Nephron progenitor cell (in vitro differentiated cells): Measurements from ENCODE around the gene CDIPT.

Source experiments
- DNase-seq: peaks from one replicate; pipeline ENCODE4 v3.0.0; 2021
- H3K27ac Mint-ChIP-seq: 2 replicates; pipeline ENCODE4 v1.8.0; 2021; ENCODE audit warnings: mild to moderate bottlenecking, moderate library complexity, mixed read lengths
- H3K27me3 Mint-ChIP-seq: 2 replicates; pipeline ENCODE4 v1.8.0; 2021; ENCODE audit warnings: mild to moderate bottlenecking, low read depth, mixed read lengths; ENCODE audit not compliant: poor library complexity
- H3K36me3 Mint-ChIP-seq: 2 replicates; pipeline ENCODE4 v1.8.0; 2021; ENCODE audit warnings: low read depth, mixed read lengths
- H3K4me1 Mint-ChIP-seq: 2 replicates; pipeline ENCODE4 v1.8.0; 2021; ENCODE audit warnings: mixed read lengths
- H3K4me3 Mint-ChIP-seq: 2 replicates; pipeline ENCODE4 v1.8.0; 2021; ENCODE audit warnings: mild to moderate bottlenecking, moderate library complexity, mixed read lengths
- H3K9me3 Mint-ChIP-seq: 2 replicates; pipeline ENCODE4 v1.8.0; 2021; ENCODE audit warnings: mild to moderate bottlenecking, moderate library complexity, mixed read lengths
- TF ChIP-seq, protein P1 (sequence below): fragments of 200-600 bp; sonication (generic); IDR thresholded peaks from 2 replicates; pipeline ENCODE4 v1.5.0; 2021; ENCODE audit warnings: antibody characterized with exemption

Gene CDIPT

DNA sequence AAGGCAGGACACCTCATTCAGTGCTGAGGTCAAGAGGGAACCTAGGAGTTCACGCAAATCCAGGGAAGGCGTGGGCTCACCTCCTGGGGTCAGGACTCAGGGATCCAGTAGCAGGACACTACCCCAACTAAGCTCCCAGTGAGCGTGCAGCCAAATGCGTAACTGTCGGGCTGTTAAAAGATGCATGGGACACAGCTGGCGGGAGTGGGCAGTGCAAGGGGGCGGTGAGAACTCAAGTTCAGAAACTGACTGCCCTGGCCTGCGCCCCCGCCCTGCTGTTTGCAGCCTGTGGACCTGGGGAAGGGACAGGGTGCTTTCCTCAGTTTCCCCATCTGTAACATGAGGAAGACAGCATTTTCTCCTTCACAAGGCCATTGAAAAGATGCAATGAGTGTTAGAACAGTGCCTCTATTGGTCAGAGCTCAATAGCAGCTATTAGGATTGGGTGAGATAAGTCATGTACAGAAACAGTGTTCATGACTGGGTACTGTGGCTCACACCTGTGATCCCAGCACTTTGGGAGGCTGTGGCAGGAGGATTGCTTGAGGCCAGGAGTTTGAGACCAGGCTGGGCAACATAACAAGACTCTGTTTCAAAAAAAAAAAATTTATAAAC lies 20.2 kb downstream of the CDIPT start:
- no peak overlapping the region for H3K27ac Mint-ChIP-seq
- peaks cover 12% of the 10 kb centered on the region for H3K4me1 Mint-ChIP-seq
- no peak overlapping the region for H3K4me3 Mint-ChIP-seq
- no peaks in the 10 kb centered on the region for H3K36me3 Mint-ChIP-seq
- peaks cover 38% of the 10 kb centered on the region for H3K27me3 Mint-ChIP-seq
- no peak for DNase-seq
- TF ChIP-seq, protein P1, sequence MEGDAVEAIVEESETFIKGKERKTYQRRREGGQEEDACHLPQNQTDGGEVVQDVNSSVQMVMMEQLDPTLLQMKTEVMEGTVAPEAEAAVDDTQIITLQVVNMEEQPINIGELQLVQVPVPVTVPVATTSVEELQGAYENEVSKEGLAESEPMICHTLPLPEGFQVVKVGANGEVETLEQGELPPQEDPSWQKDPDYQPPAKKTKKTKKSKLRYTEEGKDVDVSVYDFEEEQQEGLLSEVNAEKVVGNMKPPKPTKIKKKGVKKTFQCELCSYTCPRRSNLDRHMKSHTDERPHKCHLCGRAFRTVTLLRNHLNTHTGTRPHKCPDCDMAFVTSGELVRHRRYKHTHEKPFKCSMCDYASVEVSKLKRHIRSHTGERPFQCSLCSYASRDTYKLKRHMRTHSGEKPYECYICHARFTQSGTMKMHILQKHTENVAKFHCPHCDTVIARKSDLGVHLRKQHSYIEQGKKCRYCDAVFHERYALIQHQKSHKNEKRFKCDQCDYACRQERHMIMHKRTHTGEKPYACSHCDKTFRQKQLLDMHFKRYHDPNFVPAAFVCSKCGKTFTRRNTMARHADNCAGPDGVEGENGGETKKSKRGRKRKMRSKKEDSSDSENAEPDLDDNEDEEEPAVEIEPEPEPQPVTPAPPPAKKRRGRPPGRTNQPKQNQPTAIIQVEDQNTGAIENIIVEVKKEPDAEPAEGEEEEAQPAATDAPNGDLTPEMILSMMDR = no peak
- H3K9me3 Mint-ChIP-seq = no peaks in the 10 kb centered on the region

GRCh38 chr16:29841631-29842030 lies 21.4 kb downstream of the CDIPT start:
- H3K9me3 Mint-ChIP-seq = no peaks in the 10 kb centered on the region
- no peak overlapping the region for H3K4me3 Mint-ChIP-seq
- TF ChIP-seq, protein P1 = no peak
- peaks cover 37% of the 10 kb centered on the region for H3K27me3 Mint-ChIP-seq
- no peaks in the 10 kb centered on the region for H3K36me3 Mint-ChIP-seq
- no peak for DNase-seq
- H3K4me1 Mint-ChIP-seq = peaks cover 12% of the 10 kb centered on the region
- no peak overlapping the region for H3K27ac Mint-ChIP-seq

DNA sequence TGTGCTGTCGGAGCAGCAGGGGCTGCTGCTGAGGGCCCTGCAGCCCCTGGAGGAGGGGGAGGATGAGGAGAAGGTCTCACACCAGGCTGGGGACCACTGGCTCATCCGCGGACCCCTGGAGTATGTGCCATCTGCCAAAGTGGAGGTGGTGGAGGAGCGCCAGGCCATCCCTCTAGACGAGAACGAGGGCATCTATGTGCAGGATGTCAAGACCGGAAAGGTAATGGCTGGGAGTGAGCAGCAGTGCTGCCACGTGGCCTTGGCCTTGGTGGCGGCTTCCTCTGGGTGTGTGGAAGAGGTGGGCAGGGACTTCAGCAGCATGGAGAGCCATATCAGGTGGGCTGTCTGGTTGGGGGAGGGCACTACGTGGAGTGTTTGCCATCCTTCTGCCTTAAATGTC lies 22.8 kb downstream of the CDIPT start:
- Mint-ChIP-seq H3K9me3 (no peaks in the 10 kb centered on the region), H3K36me3 (no peaks in the 10 kb centered on the region), H3K27ac (no peak overlapping the region), H3K4me1 (peaks cover 15% of the 10 kb centered on the region), H3K27me3 (peaks cover 31% of the 10 kb centered on the region), H3K4me3 (no peak overlapping the region)
- TF ChIP-seq, protein P1 = no peak
- no peak for DNase-seq

- H3K36me3 Mint-ChIP-seq = no peaks in the 10 kb centered on the region
- no peaks in the 10 kb centered on the region for H3K9me3 Mint-ChIP-seq
- peaks cover 12% of the 10 kb centered on the region for H3K4me1 Mint-ChIP-seq
- H3K27me3 Mint-ChIP-seq = peaks cover 31% of the 10 kb centered on the region
- no peak overlapping the region for H3K4me3 Mint-ChIP-seq
- no peak overlapping the region for H3K27ac Mint-ChIP-seq
- no peak for DNase-seq
- TF ChIP-seq, protein P1 = no peak
These were observed 23.2 kb downstream of the CDIPT start for GRCh38 chr16:29839822-29840221.

GRCh38 chr16:29837841-29838240 lies 25.2 kb downstream of the CDIPT start:
- Mint-ChIP-seq H3K4me3 (no peak overlapping the region), H3K27ac (peak overlapping the region; percentile 22), H3K36me3 (no peaks in the 10 kb centered on the region), H3K27me3 (peaks cover 24% of the 10 kb centered on the region), H3K4me1 (peaks cover 12% of the 10 kb centered on the region), H3K9me3 (no peaks in the 10 kb centered on the region)
- no peak for DNase-seq
- TF ChIP-seq, protein P1 = no peak

DNA sequence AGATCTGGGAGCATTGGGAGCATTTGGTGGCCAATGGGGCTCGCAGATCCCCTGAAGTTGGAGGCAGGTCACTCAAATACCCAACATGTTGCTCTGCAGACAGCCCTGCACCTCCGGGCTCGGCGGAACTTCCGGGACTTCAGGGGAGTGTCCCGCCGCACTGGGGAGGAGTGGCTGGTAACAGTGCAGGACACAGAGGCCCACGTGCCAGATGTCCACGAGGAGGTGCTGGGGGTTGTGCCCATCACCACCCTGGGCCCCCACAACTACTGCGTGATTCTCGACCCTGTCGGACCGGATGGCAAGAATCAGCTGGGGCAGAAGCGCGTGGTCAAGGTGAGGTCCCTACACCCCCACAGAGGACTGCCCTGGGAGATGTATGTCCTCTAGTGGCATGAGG lies 26.4 kb downstream of the CDIPT start:
- H3K4me1 Mint-ChIP-seq = peaks cover 12% of the 10 kb centered on the region
- TF ChIP-seq, protein P1 = no peak
- DNase-seq = no peak
- no peak overlapping the region for H3K4me3 Mint-ChIP-seq
- H3K9me3 Mint-ChIP-seq = no peaks in the 10 kb centered on the region
- no peak overlapping the region for H3K27ac Mint-ChIP-seq
- H3K36me3 Mint-ChIP-seq = no peaks in the 10 kb centered on the region
- H3K27me3 Mint-ChIP-seq = peaks cover 23% of the 10 kb centered on the region
